Osteocyte (in vitro differentiated cells): ENCODE measurements around the gene CCDC50. TPM values are rescaled to one million over a fixed set of nuclear protein-coding genes. Genes with fewer than 3 reads are reported as not detected.

ENCODE experiments used
- DNase-seq: peaks from one replicate; pipeline ENCODE4 v3.0.0; 2021; ENCODE audit warnings: mixed read lengths; ENCODE audit not compliant: unreplicated experiment; ENCODE audit errors: extremely low spot score
- H3K27ac Mint-ChIP-seq: one replicate; pipeline ENCODE4 v1.8.0; 2021; ENCODE audit warnings: mild to moderate bottlenecking, mixed read lengths; ENCODE audit not compliant: unreplicated experiment
- H3K27me3 Mint-ChIP-seq: one replicate; pipeline ENCODE4 v1.8.0; 2021; ENCODE audit warnings: mixed read lengths; ENCODE audit not compliant: unreplicated experiment
- H3K36me3 Mint-ChIP-seq: one replicate; pipeline ENCODE4 v1.8.0; 2021; ENCODE audit warnings: mixed read lengths; ENCODE audit not compliant: unreplicated experiment
- H3K4me1 Mint-ChIP-seq: one replicate; pipeline ENCODE4 v1.8.0; 2021; ENCODE audit warnings: mixed read lengths; ENCODE audit not compliant: unreplicated experiment
- H3K4me3 Mint-ChIP-seq: one replicate; pipeline ENCODE4 v1.8.0; 2021; ENCODE audit warnings: mild to moderate bottlenecking, moderate library complexity, mixed read lengths; ENCODE audit not compliant: unreplicated experiment
- H3K9me3 Mint-ChIP-seq: one replicate; pipeline ENCODE4 v1.8.0; 2021; ENCODE audit warnings: mixed read lengths; ENCODE audit not compliant: unreplicated experiment
- CTCF ChIP-seq: fragments of 200-600 bp; sonication (generic); IDR thresholded peaks from 2 replicates; pipeline ENCODE4 v1.5.0; 2021; ENCODE audit warnings: antibody characterized with exemption, mild to moderate bottlenecking, moderate library complexity
- long read RNA-seq: library from polyadenylated mRNA; unstranded; transcript quantifications from one replicate; pipeline ENCODE4 v2.0.0, GENCODE V29; 2021
- total RNA-seq: library from RNA; stranded (reverse); gene quantifications from 2 replicates; pipeline ENCODE4 v1.2.1, GENCODE V29; 2021

Gene CCDC50, protein sequence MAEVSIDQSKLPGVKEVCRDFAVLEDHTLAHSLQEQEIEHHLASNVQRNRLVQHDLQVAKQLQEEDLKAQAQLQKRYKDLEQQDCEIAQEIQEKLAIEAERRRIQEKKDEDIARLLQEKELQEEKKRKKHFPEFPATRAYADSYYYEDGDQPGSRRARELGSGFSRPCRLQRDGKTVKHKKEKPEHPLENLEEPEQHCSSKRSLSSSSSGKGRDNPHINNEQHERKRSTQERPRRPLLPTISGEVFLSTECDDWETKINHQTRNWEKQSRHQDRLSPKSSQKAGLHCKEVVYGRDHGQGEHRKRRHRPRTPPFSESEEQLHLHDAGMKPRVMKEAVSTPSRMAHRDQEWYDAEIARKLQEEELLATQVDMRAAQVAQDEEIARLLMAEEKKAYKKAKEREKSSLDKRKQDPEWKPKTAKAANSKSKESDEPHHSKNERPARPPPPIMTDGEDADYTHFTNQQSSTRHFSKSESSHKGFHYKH
- 75.5 and 86.7 TPM in 2 replicates for total RNA-seq
- long read RNA-seq, full-length matches to known transcripts, result 54 of 67 reads
- long read RNA-seq, partial matches to known transcripts, result 3 of 67 reads
- long read RNA-seq, other reads (novel, unspliced or antisense), result 10 of 67 reads

DNA sequence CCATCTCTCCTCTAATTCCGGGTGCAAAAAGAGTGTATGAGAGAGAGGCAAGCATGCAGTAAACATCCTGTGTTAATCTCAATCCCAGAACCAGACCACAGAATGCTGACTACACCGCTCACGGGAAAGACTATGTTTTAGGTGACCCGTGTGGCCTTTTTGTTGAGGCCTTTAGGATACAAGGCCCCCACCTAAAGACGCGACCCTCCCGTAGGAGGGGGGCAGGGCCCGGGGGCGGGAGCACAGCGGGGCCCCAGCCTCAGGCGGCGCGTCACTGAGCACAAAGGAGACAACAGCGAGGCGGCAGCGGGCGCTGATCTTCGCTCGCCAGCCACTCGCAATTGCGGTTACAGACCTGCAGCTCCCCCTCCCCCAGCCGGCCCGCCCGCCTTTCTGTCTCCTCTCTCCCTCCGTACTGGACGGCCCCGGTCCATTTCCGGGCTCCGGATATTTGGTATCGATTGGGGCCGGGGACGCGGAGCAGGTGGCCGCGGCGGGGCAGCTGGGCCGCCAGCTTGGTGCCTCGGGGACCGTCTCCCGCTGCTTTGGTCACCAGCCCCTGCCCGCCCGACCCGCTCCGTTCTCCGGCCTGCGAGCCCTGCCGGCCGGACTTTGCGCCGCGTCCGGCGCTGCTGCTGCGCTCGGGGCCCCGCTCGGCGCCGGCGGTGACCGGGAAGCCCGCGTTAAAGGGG is at the start of gene CCDC50:
Gene CCDC50 (plus strand): TSS at position 433 of the 692 bp plus-strand sequence. CDS start 281 bp downstream, outside the sequence.
- H3K9me3 Mint-ChIP-seq, result no peaks in the 10 kb centered on the region
- no peaks in the 10 kb centered on the region for H3K36me3 Mint-ChIP-seq
- H3K4me1 Mint-ChIP-seq, result peaks cover 44% of the 10 kb centered on the region
- H3K27me3 Mint-ChIP-seq, result no peaks in the 10 kb centered on the region
- peak within 1 kb of the TSS; percentile 84 for H3K4me3 Mint-ChIP-seq
- DNase-seq, result peak; percentile 91
- no peak for TF ChIP-seq CTCF
- peak within 1 kb of the TSS; percentile 98 for H3K27ac Mint-ChIP-seq

GRCh38 chr3:191280111-191280510 is 49.1 kb upstream of the CCDC50 start:
- Mint-ChIP-seq H3K27me3 (no peaks in the 10 kb centered on the region), H3K9me3 (no peaks in the 10 kb centered on the region), H3K4me1 (peaks cover 8% of the 10 kb centered on the region), H3K27ac (no peak overlapping the region), H3K36me3 (no peaks in the 10 kb centered on the region), H3K4me3 (no peak overlapping the region)
- no peak for DNase-seq
- TF ChIP-seq CTCF, result no peak

DNA sequence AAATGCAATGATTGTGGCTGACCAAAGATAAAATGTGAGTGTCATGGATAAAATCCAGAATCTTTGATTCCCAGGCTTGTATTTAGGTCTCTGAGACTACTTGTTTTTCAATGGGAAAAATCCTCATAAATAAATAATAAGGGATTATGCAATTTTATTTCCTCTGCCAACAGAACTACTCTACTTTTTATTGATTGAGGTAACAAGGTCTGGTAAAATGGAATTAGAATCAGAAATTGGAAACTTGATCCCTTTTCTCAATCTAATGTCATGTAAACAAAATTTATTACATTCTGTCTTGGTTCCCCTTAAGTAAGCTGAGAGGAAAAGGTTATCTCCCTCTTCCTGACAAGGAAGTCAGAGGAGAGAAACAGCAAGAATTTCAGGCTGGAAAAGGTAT is 48.3 kb upstream of the CCDC50 start:
- Mint-ChIP-seq H3K4me3 (no peak overlapping the region), H3K27me3 (no peaks in the 10 kb centered on the region), H3K9me3 (no peaks in the 10 kb centered on the region), H3K4me1 (peaks cover 8% of the 10 kb centered on the region), H3K36me3 (no peaks in the 10 kb centered on the region), H3K27ac (no peak overlapping the region)
- TF ChIP-seq CTCF, result no peak
- no peak for DNase-seq

DNA sequence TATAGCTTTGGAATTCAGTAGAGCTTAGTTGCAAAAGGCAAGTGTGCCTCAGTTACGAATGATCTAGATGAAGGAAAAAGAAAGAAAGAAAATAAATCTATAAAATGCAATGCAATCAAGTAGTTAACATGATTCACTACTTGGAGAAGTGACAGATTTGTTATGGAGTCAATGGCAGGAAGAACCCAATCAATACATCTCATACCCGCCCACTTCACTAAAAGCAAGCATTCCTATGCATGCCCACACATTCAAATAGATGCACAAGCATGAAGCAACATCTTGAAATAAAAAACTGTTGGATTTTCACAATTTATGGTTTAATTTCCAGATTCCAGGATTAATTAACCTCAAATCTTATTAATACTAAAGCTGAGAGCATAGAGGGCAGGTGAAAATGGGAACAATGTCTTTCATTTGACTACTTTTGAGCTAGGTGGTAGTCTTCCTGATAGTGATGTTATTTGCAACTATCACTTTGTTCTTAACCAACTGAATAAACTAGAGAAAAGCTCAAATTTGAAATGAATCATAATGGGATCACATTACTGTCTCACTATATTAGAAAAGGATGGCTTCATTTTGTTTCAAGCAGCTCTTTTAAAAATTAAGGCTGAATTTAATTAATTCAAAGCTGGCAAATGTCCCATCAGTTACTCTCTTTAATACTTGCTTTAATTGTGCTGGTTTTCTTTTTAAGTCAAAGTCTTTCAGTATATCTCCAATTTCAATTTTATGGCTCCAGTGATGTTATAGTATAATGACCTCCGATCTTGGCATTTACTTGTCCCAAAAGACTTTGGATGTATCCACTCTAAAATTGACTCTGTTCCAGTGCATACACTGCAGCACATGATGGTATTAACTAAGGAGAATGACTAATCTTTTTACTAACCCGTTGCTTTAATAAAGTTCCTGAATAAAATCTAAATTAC is 46.7 kb upstream of the CCDC50 start:
- no peak overlapping the region for H3K27ac Mint-ChIP-seq
- H3K27me3 Mint-ChIP-seq, result no peaks in the 10 kb centered on the region
- no peak for TF ChIP-seq CTCF
- peaks cover 8% of the 10 kb centered on the region for H3K4me1 Mint-ChIP-seq
- no peak for DNase-seq
- H3K4me3 Mint-ChIP-seq, result no peak overlapping the region
- peaks cover under 1% of the 10 kb centered on the region for H3K9me3 Mint-ChIP-seq
- H3K36me3 Mint-ChIP-seq, result no peaks in the 10 kb centered on the region
